Panc1 (cell line): ENCODE results near the gene TRPM6.

Experiments used
- POLR2AphosphoS5 ChIP-seq: IDR thresholded peaks from 2 replicates; pipeline ENCODE4 v1.6.1; 2012; ENCODE audit warnings: mild to moderate bottlenecking, low read depth, low read length, moderate library complexity
- TCF7L2 ChIP-seq: IDR thresholded peaks from 2 replicates; pipeline ENCODE4 v1.6.1; 2011; ENCODE audit warnings: mild to moderate bottlenecking, low read depth, low read length, inconsistent platforms
- TF ChIP-seq, protein P1 (sequence below): fragments of 450-650 bp; IDR thresholded peaks from 2 replicates; pipeline ENCODE4 v1.5.1; 2017; ENCODE audit warnings: mild to moderate bottlenecking

DNA sequence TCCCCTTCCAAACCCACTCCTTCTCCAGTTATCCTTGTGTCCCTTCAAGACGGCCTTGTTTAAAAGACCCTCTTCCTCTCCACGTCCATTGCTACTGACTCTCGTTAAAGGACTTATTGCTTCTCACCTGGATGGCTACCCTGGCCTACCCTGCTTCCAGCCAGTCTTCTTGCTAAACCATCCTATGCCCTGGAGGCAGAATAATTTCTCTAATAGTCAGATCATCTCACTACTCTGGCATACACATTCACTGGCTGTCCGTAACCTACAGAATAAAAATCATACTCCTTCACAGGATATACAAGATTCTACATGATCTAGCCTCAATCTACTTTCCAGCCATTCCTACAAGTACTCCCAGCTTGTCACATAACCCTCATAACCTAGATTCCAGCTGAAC lies 92.6 kb downstream of the TRPM6 start:
- TF ChIP-seq, protein P1, sequence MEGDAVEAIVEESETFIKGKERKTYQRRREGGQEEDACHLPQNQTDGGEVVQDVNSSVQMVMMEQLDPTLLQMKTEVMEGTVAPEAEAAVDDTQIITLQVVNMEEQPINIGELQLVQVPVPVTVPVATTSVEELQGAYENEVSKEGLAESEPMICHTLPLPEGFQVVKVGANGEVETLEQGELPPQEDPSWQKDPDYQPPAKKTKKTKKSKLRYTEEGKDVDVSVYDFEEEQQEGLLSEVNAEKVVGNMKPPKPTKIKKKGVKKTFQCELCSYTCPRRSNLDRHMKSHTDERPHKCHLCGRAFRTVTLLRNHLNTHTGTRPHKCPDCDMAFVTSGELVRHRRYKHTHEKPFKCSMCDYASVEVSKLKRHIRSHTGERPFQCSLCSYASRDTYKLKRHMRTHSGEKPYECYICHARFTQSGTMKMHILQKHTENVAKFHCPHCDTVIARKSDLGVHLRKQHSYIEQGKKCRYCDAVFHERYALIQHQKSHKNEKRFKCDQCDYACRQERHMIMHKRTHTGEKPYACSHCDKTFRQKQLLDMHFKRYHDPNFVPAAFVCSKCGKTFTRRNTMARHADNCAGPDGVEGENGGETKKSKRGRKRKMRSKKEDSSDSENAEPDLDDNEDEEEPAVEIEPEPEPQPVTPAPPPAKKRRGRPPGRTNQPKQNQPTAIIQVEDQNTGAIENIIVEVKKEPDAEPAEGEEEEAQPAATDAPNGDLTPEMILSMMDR, result no peak
- TF ChIP-seq TCF7L2 (no peak), POLR2AphosphoS5 (no peak)
